Kidney (tissue), 14 donors: Measurements from ENCODE around the gene EIF1AD. TPM values are rescaled to one million over a fixed set of nuclear protein-coding genes. Genes with fewer than 3 reads are reported as not detected.

ENCODE experiments used
- DNase-seq, 5 donors: peaks; one replicate each; pipeline ENCODE4 v3.0.0-alpha.2; 2013 to 2020
- FAIRE-seq: peaks from 2 replicates; lab custom pipeline; 2012; peaks lifted over from hg19 to GRCh38; lab: Jason Lieb, UNC
- H3K27ac ChIP-seq, 2 donors: one replicate each; pipeline ENCODE4 v1.7.0; 2013; ENCODE audit warnings: low read depth in 2 of 2, low read length in 2 of 2, inconsistent platforms in 1 of 2
- H3K27me3 ChIP-seq: one replicate; pipeline ENCODE4 v1.7.1; 2013; ENCODE audit warnings: low read length, inconsistent platforms; ENCODE audit not compliant: control insufficient read depth, insufficient read depth
- H3K36me3 ChIP-seq, 3 donors: one replicate each; pipeline versions ENCODE4 v1.7.0 to v1.7.1; 2013; ENCODE audit warnings: low read length in 3 of 3, control low read depth in 1 of 3, inconsistent platforms in 1 of 3; ENCODE audit not compliant: insufficient read depth in 3 of 3, control insufficient read depth in 2 of 3
- H3K4me1 ChIP-seq, 3 donors: one replicate each; pipeline versions ENCODE4 v1.7.0 to v1.7.1; 2013; ENCODE audit warnings: low read length in 3 of 3, inconsistent platforms in 1 of 3, low read depth in 1 of 3; ENCODE audit not compliant: control insufficient read depth in 2 of 3, insufficient read depth in 2 of 3
- H3K4me3 ChIP-seq, 3 donors: one replicate each; pipeline versions ENCODE4 v1.7.0 to v1.8.1; 2013; ENCODE audit warnings: low read length in 3 of 3, control low read depth in 1 of 3, inconsistent platforms in 1 of 3
- H3K9ac ChIP-seq, 3 donors: one replicate each; pipeline versions ENCODE4 v1.7.0 to v1.7.1; 2013; ENCODE audit warnings: low read length in 3 of 3, control low read depth in 1 of 3, inconsistent platforms in 1 of 3
- H3K9me3 ChIP-seq, 3 donors: one replicate each; pipeline versions ENCODE4 v1.7.0 to v1.7.1; 2013; ENCODE audit warnings: low read length in 3 of 3, control low read depth in 1 of 3, inconsistent platforms in 1 of 3; ENCODE audit not compliant: control insufficient read depth in 2 of 3, insufficient read depth in 1 of 3
- intact Hi-C: fragments of 100-400 bp; cut with DNase I; formaldehyde crosslinking; loops from one replicate; pipeline ENCODE4 v1.11.1; 2022
- polyA plus RNA-seq: library from polyadenylated mRNA; stranded (reverse); fragments of 350-450 nt; fragmentation: Illumina TruSeq; extraction: RNeasy Lipid Tissue Mini Kit (QIAGEN cat#74804); gene quantifications from one replicate; pipeline ENCODE4 v1.2.3, GENCODE V29; 2014; ENCODE audit warnings: low read depth, low replicate concordance; ENCODE audit not compliant: insufficient read depth
- total RNA-seq: library from RNA; stranded (reverse); fragmentation: NEBNext Ultra II Directional; extraction: Animal tissue kit (Norgen Biotek cat#: 25700); gene quantifications from one replicate; pipeline ENCODE4 v1.2.1, GENCODE V29; 2021
- TF ChIP-seq, protein P1 (sequence below): IDR thresholded peaks from 3 replicates; pipeline ENCODE4 v1.5.1; 2012; ENCODE audit warnings: mild to moderate bottlenecking, moderate library complexity, borderline replicate concordance; ENCODE audit not compliant: insufficient read depth; ENCODE audit errors: extremely low read depth
- donor health status: control.
- donor health status: control.
- donor health status: control.
- donor health status: control.
- donor health status: control.
- donor health status: DM: yes; HTN: yes; CAD: no.
- donor health status: Normal renal cell carcinoma (clear cell type).

The EIF1AD gene
- total and polyA plus RNA-seq, 2 donors from 2014 or later = 17.7 to 37.5 TPM

GRCh38 chr11:66037327-66037726 lies 35.4 kb upstream of the EIF1AD start:
- no peak overlapping the region for H3K27ac ChIP-seq
- TF ChIP-seq, protein P1, sequence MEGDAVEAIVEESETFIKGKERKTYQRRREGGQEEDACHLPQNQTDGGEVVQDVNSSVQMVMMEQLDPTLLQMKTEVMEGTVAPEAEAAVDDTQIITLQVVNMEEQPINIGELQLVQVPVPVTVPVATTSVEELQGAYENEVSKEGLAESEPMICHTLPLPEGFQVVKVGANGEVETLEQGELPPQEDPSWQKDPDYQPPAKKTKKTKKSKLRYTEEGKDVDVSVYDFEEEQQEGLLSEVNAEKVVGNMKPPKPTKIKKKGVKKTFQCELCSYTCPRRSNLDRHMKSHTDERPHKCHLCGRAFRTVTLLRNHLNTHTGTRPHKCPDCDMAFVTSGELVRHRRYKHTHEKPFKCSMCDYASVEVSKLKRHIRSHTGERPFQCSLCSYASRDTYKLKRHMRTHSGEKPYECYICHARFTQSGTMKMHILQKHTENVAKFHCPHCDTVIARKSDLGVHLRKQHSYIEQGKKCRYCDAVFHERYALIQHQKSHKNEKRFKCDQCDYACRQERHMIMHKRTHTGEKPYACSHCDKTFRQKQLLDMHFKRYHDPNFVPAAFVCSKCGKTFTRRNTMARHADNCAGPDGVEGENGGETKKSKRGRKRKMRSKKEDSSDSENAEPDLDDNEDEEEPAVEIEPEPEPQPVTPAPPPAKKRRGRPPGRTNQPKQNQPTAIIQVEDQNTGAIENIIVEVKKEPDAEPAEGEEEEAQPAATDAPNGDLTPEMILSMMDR = no peak
- FAIRE-seq = no peak

DNA sequence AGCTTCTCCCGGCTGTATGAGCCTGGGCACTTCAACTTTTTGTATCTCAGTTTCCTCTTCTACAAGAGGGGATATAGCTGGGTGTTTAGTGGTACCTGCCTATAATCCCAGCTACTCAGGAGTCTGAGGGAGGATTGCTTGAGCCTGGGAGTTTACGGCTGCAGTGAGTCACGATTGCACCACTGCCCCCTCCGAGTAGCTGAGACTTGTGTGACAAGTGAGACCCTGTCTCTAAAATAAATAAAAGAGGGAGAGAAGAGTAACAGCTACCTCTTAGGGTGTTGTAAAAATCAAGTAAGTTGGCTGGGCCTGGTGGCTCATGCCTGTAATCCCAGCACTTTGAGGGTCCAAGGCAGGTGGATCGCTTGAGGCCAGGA lies 34.4 kb upstream of the EIF1AD start:
- H3K4me3 ChIP-seq = no peak overlapping the region
- H3K36me3 ChIP-seq = no peaks in the 10 kb centered on the region
- no peaks in the 10 kb centered on the region for H3K27me3 ChIP-seq
- intact Hi-C loops = no loop called here
- TF ChIP-seq, protein P1 = no peak
- H3K27ac ChIP-seq = no peak overlapping the region
- DNase-seq (no peak), FAIRE-seq (no peak)
- H3K9ac ChIP-seq = no peak overlapping the region
- H3K4me1 ChIP-seq = no peaks in the 10 kb centered on the region
- no peaks in the 10 kb centered on the region for H3K9me3 ChIP-seq

More at GRCh38 chr11:66037327-66037726, 35.4 kb upstream of the EIF1AD start:
- intact Hi-C loops = no loop called here
- Histone ChIP-seq H3K4me3 (no peak overlapping the region), H3K27me3 (no peaks in the 10 kb centered on the region), H3K9ac (no peak overlapping the region), H3K36me3 (no peaks in the 10 kb centered on the region), H3K4me1 (no peaks in the 10 kb centered on the region), H3K9me3 (no peaks in the 10 kb centered on the region)
- no peak for DNase-seq

- Histone ChIP-seq H3K9me3 (no peaks in the 10 kb centered on the region), H3K4me1 (no peaks in the 10 kb centered on the region), H3K27me3 (no peaks in the 10 kb centered on the region), H3K9ac (no peak overlapping the region), H3K27ac (no peak overlapping the region), H3K4me3 (no peak overlapping the region), H3K36me3 (no peaks in the 10 kb centered on the region)
- no peak for DNase-seq
- intact Hi-C loops = no loop called here
- FAIRE-seq = no peak
- TF ChIP-seq, protein P1 = no peak
Observed at GRCh38 chr11:66035653-66036333, 33.8 kb upstream of the EIF1AD start.
